Stimulated activated naive B cell treated with anti-CD40 and anti-IgM and Interleukin-4, amounts not matched to agents 10 μg/mL and 1 μg/mL and 100 μg/mL, for 72 hours (primary cell): Measurements from ENCODE around the gene SLC22A13.
A peak's percentile ranks its signal among the peaks of the same experiment; 100 is the strongest.
"Not testable (repeated sequence)": the region's sequence is repeated elsewhere in the genome, so short reads cannot be mapped to it uniquely, and the experiment has no call there.

Experiments
- ATAC-seq, 2 donors: fragments of 150-1000 bp; cut with Tn5 transposase; replicated peaks; 2 replicates each; pipeline ENCODE4 v1.10.0; 2021; ENCODE audit warnings: moderate library complexity in 1 of 2
- DNase-seq: peaks from one replicate; pipeline ENCODE4 v3.0.0; 2021
- H3K27ac Mint-ChIP-seq: one replicate; pipeline ENCODE4 v1.8.0; 2022; ENCODE audit warnings: mild to moderate bottlenecking, mixed read lengths
- H3K27me3 Mint-ChIP-seq, 2 donors: one replicate each; pipeline ENCODE4 v1.8.0; 2022; ENCODE audit warnings: mixed read lengths in 2 of 2
- H3K36me3 Mint-ChIP-seq, 2 donors: one replicate each; pipeline ENCODE4 v1.8.0; 2022; ENCODE audit warnings: mixed read lengths in 2 of 2, mild to moderate bottlenecking in 1 of 2
- H3K4me1 Mint-ChIP-seq, 2 donors: one replicate each; pipeline ENCODE4 v1.8.0; 2022; ENCODE audit warnings: mixed read lengths in 2 of 2, mild to moderate bottlenecking in 1 of 2
- H3K4me3 Mint-ChIP-seq, 2 donors: one replicate each; pipeline ENCODE4 v1.8.0; 2022; ENCODE audit warnings: mild to moderate bottlenecking in 2 of 2, mixed read lengths in 2 of 2, moderate library complexity in 1 of 2
- H3K9me3 Mint-ChIP-seq, 2 donors: one replicate each; pipeline ENCODE4 v1.8.0; 2022; ENCODE audit warnings: mixed read lengths in 2 of 2, mild to moderate bottlenecking in 1 of 2

SLC22A13 gene, protein sequence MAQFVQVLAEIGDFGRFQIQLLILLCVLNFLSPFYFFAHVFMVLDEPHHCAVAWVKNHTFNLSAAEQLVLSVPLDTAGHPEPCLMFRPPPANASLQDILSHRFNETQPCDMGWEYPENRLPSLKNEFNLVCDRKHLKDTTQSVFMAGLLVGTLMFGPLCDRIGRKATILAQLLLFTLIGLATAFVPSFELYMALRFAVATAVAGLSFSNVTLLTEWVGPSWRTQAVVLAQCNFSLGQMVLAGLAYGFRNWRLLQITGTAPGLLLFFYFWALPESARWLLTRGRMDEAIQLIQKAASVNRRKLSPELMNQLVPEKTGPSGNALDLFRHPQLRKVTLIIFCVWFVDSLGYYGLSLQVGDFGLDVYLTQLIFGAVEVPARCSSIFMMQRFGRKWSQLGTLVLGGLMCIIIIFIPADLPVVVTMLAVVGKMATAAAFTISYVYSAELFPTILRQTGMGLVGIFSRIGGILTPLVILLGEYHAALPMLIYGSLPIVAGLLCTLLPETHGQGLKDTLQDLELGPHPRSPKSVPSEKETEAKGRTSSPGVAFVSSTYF

DNA sequence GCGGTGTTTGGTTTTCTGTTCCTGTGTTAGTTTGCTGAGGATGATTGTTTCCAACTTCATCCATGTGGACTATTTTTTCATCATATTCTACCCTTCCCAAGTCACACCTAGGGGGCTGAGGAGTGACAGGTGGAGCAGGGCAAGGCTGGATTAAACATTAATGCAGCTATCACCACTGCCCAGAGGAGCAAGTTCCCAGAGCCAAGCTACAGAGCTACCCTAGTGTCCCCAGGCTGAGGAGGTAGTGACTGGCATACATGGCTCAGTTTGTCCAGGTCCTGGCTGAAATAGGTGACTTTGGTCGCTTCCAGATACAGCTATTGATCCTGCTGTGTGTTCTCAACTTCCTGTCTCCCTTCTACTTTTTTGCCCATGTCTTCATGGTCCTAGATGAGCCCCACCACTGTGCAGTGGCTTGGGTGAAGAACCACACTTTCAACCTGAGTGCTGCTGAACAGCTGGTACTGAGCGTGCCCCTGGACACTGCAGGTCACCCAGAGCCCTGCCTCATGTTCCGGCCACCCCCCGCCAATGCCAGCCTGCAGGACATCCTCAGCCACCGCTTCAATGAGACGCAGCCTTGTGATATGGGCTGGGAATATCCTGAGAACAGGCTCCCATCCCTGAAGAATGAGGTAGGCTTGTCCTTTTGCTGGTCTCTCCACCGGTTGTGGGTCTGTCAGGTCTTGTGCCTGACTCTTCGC is at the start of gene SLC22A13:
Gene SLC22A13 (plus strand): TSS at position 209 of the 704 bp plus-strand sequence. CDS start 49 bp downstream, at position 258.
- peaks cover 15 to 26% of the 10 kb centered on the region in 2 donors for H3K4me1 Mint-ChIP-seq
- DNase-seq, result no peak
- H3K4me3 Mint-ChIP-seq, result no peak within 1 kb of the TSS
- no peak for ATAC-seq
- H3K27ac Mint-ChIP-seq, result no peak within 1 kb of the TSS
- no peaks in the 10 kb centered on the region for H3K9me3 Mint-ChIP-seq
- H3K27me3 Mint-ChIP-seq, result no peaks in the 10 kb centered on the region
- peaks cover 6 to 9% of the 10 kb centered on the region in 2 donors for H3K36me3 Mint-ChIP-seq

DNA sequence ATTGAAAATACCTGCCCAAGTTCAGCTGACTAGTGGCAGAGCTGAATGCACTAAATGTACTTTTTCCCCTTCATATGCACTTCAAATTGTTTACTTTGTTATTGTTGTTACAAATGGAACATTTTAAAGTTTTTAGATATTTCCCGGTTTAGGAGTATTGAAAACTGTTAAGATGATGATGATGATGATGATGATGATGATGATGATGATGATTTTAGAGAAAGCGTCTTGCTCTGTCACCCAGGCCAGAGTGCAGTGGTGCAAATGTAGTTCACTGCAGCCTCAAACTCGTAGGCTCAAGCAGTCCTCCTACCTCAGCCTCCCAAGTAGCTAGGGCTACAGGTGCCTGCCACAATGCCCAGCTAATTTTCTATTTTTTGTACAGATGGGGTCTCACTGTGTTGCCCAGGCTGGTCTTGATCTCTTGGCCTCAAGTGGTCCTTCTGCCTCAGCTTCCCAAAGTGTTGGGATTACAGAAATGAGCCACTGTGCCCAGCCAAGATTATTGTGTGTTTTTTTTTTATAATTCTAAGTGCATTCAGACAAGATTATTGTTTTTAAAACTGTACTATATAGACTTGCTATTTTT is 45.9 kb upstream of the SLC22A13 start:
- Mint-ChIP-seq H3K9me3 (no peaks in the 10 kb centered on the region), H3K27ac (no peak overlapping the region), H3K27me3 (no peaks in the 10 kb centered on the region), H3K4me3 (no peak overlapping the region), H3K4me1 (peaks cover 12 to 18% of the 10 kb centered on the region in 2 donors), H3K36me3 (peaks cover 31 to 46% of the 10 kb centered on the region in 2 donors)
- DNase-seq (no peak), ATAC-seq (no peak)

DNA sequence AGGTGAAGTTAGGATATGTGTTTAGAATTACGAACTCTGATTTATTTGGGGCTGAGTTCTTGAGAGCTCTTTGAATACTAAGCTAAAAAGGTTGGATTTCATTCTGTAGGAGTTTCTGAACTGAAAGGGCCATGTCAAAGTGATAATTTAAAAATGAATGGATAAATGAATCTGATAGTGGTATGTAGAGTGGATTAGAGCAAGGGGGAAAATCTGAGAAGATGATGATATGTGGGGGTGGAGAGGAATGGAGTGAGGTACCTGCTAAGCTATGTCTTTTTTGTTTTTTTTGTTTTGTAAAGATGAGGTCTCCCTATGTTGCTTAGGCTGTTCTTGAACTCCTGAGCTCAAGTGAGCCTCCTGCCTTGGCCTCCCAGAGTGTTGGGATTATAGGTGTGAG is 44.6 kb upstream of the SLC22A13 start:
- Mint-ChIP-seq H3K4me1 (peaks cover 11 to 12% of the 10 kb centered on the region in 2 donors), H3K9me3 (no peaks in the 10 kb centered on the region), H3K27ac (no peak overlapping the region), H3K36me3 (peaks cover 31 to 51% of the 10 kb centered on the region in 2 donors), H3K4me3 (no peak overlapping the region), H3K27me3 (no peaks in the 10 kb centered on the region)
- no peak for ATAC-seq
- DNase-seq, result no peak

DNA sequence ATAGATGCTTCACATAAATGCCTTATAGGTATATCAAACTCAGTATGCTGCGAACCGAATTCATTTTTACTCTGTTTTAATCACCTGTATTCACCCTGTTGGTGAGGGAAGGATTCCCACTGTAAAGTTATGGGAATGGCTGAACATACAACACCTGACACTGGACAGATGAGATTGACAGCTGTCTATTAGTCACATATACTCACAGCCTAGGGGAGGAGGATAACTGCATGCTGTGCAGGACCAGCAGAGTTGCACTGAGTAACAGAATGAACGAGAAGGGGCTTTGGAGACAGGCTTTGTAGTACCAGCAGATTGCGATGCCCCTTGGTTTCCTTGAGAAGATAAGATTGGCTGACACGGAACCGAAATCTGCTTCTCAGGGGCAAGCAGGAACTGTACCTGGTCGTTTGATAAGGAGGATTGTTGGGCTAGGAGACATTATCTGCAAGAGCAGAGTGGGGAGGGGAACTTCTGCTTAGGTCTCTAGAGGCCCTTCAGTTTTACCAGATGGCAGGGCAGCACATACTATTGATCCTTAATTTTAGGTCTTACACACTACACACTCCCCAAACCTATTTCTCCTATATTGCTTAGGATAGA is 43.5 kb upstream of the SLC22A13 start:
- no peak for ATAC-seq
- H3K27me3 Mint-ChIP-seq, result no peaks in the 10 kb centered on the region
- peaks cover 22 to 47% of the 10 kb centered on the region in 2 donors for H3K36me3 Mint-ChIP-seq
- peaks cover under 1 to 6% of the 10 kb centered on the region in 2 donors for H3K4me1 Mint-ChIP-seq
- H3K9me3 Mint-ChIP-seq, result no peaks in the 10 kb centered on the region
- DNase-seq, result no peak
- H3K4me3 Mint-ChIP-seq, result no peak overlapping the region
- H3K27ac Mint-ChIP-seq, result no peak overlapping the region

DNA sequence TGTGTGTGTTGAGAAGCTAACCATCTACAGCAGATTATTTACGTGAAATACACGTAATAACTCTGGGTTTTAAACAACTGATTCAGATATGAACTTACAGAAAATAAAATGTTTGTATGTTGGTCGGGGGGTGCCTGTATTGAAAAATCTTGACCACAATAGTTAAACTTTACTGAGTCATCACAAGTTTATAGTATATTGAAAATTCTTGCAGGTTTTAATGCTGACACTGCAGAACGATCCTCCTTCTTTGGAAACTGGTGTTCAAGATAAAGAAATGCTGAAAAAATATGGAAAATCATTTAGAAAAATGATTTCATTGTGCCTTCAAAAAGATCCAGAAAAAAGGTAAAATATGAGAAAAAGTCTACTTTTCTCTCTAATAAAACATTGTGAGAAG is 41.3 kb upstream of the SLC22A13 start:
- Mint-ChIP-seq H3K9me3 (no peaks in the 10 kb centered on the region), H3K4me3 (no peak overlapping the region), H3K36me3 (peaks cover 22 to 44% of the 10 kb centered on the region in 2 donors), H3K27me3 (no peaks in the 10 kb centered on the region), H3K4me1 (peaks cover 0 to 3% of the 10 kb centered on the region in 2 donors), H3K27ac (no peak overlapping the region)
- no peak for DNase-seq
- no peak for ATAC-seq

DNA sequence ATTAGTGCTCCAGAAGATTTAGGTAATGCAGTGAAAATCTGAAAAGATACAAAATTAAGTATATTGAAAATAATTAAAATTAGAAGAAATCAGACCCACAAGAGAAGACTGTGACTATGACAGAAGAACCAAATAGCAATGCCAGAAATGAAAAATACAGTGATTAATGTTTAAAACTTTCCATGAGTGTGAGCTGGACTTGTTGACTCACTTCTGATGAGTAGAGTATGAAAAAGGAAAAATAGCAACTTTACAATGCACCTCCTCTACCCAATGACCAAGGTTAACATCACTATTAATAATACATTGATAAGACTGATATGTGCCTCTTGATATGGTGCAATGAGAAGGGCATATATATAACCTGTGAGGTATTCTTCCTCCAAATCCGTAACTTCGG is 39.3 kb upstream of the SLC22A13 start:
- no peak overlapping the region for H3K27ac Mint-ChIP-seq
- DNase-seq (no peak), ATAC-seq (no peak)
- H3K36me3 Mint-ChIP-seq, result peaks cover 24 to 42% of the 10 kb centered on the region in 2 donors
- H3K9me3 Mint-ChIP-seq, result no peaks in the 10 kb centered on the region
- H3K4me1 Mint-ChIP-seq, result peaks cover 0 to 3% of the 10 kb centered on the region in 2 donors
- no peaks in the 10 kb centered on the region for H3K27me3 Mint-ChIP-seq
- no peak overlapping the region for H3K4me3 Mint-ChIP-seq

DNA sequence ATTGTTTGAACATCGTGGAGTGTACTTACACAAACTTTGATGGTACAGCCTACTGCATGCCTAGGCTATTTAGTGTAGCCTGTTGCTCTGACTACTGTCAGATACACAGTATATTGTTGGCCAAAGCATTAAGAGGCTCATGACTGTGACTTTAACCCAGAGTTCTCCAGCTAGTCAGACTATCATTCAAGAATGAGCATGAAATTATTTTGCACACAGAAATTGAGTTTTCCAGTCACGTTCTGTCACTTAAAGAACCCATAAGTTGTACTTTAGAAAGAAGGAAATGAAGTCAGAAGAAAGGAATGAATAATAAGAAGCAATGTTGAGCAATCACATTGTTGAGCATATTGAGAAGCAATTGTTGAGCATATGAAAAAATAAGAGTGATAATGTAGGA is 37.6 kb upstream of the SLC22A13 start:
- H3K4me3 Mint-ChIP-seq, result no peak overlapping the region
- H3K36me3 Mint-ChIP-seq, result peaks cover 28 to 53% of the 10 kb centered on the region in 2 donors
- H3K9me3 Mint-ChIP-seq, result no peaks in the 10 kb centered on the region
- no peaks in the 10 kb centered on the region for H3K27me3 Mint-ChIP-seq
- peaks cover 0 to 8% of the 10 kb centered on the region in 2 donors for H3K4me1 Mint-ChIP-seq
- no peak overlapping the region for H3K27ac Mint-ChIP-seq
- ATAC-seq, result no peak
- DNase-seq, result no peak

DNA sequence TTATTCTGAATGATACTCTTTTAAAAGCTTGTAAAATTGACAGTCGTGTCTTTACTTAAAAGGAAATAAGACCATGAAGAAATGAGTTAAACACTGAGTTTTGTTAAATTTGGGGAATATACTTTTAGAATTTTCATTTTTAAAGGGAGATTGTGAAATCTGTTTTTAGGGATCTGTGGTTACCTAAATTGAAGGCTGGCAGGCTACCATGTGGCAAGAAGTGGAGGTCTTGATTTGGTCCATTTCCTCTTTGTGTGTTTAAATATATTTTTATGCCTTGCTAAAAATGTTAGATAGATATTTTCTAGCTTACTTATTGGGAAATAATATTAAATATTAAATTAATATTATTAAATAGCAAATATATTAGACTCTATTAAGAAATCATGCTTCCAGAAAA is 36.6 kb upstream of the SLC22A13 start:
- H3K27me3 Mint-ChIP-seq, result no peaks in the 10 kb centered on the region
- no peak for DNase-seq
- no peak overlapping the region for H3K4me3 Mint-ChIP-seq
- no peak overlapping the region for H3K27ac Mint-ChIP-seq
- ATAC-seq, result no peak
- H3K9me3 Mint-ChIP-seq, result no peaks in the 10 kb centered on the region
- H3K4me1 Mint-ChIP-seq, result peaks cover 0 to 12% of the 10 kb centered on the region in 2 donors
- H3K36me3 Mint-ChIP-seq, result peaks cover 35 to 61% of the 10 kb centered on the region in 2 donors

DNA sequence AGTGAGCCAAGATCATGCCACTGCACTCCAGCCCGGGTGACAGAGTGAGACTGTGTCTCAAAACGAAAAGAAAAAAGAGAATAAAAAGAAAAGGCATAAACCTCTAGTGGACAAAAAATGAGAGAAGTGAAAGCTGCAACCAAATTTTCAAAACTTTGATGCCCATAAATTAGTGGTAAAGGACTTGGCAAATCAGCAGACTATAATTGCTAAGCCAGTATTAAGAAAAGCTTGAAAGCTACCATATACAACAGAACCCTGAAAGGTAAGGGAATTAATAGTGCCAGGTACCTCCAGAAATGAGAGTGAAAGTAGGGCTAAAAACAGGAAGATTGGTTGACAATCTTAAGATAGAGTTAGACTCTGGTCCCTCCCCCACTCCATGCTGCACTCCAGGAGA is 32.9 kb upstream of the SLC22A13 start:
- Mint-ChIP-seq H3K4me1 (peaks cover 8 to 23% of the 10 kb centered on the region in 2 donors), H3K27me3 (no peaks in the 10 kb centered on the region), H3K27ac (no peak overlapping the region), H3K36me3 (peaks cover 57 to 74% of the 10 kb centered on the region in 2 donors), H3K4me3 (no peak overlapping the region), H3K9me3 (peaks cover 9 to 10% of the 10 kb centered on the region in 2 donors)
- peak; percentile 18 to 46 for ATAC-seq
- DNase-seq, result no peak

DNA sequence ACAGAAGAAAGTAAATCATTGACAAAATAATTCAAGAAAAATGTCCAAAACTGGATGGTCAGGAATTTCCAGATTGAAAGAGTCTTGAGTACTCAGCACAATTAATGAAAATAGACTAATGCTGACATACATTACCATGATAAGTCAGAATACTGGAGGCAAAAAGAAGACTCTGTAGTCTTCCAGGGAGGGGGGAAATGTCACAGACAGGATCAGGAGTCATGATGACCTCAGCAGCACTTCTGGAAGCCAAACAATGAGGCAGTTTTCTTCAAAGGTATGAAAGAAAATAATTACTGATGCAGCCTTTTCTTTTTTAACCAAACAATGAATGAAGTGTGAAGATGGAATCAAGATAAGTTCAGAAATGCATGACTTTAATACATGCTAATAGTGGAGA is 30.1 kb upstream of the SLC22A13 start:
- Mint-ChIP-seq H3K27ac (peak overlapping the region; percentile 33), H3K4me3 (no peak overlapping the region), H3K4me1 (peaks cover 8 to 23% of the 10 kb centered on the region in 2 donors), H3K36me3 (peaks cover 72 to 94% of the 10 kb centered on the region in 2 donors), H3K27me3 (no peaks in the 10 kb centered on the region), H3K9me3 (peaks cover 16 to 21% of the 10 kb centered on the region in 2 donors)
- no peak for DNase-seq
- ATAC-seq, result no peak

DNA sequence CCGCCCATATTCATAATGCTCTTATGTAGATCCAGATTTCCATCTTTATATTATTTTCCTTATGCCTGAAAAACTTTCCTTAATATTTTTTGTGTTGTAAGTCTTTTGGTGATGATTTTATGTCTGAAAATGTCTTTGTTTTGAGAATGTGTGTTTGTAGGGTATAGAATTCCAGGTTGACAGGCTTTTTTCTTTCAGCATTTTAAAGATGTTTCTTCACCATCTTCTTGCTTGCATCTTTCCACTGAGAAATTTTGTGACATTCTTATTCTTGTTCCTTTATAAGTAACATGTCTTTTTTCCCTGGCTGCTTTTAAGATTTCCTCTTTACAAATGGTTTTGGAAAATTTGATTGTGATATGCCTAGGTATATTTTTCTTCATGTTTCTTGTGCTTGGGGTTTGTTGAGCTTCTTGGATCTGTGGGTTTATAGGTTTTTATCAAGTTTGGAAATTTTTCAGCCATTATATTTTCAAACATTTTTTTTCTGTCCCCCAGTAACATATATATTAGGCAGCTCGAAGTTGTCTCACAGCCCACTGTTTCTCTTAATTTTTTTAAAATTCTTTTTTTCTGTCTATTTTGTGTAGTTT is 27.1 kb upstream of the SLC22A13 start:
- H3K4me1 Mint-ChIP-seq, result peaks cover 8 to 11% of the 10 kb centered on the region in 2 donors
- H3K36me3 Mint-ChIP-seq, result peaks cover 58 to 83% of the 10 kb centered on the region in 2 donors
- no peaks in the 10 kb centered on the region for H3K27me3 Mint-ChIP-seq
- H3K9me3 Mint-ChIP-seq, result peaks cover 16 to 21% of the 10 kb centered on the region in 2 donors
- ATAC-seq, result no peak
- no peak overlapping the region for H3K4me3 Mint-ChIP-seq
- no peak overlapping the region for H3K27ac Mint-ChIP-seq
- DNase-seq, result no peak

DNA sequence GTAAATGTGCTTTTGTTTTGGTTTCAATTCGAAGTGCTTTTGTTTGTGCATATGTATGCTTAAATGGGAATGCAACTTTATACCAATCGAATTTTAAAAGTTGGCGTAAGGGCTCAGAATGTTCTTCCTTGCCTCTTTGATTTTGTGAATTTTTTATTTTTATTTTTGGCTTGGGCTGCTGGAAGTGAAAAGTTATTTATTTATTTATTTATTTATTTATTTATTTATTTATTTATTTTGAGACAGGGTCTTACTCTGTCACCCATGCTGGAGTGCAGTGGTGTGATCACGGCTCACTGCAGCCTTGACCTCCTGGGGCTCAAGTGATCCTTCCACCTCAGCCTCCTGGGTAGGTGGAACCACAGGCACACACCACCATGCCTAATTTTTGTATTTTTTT is 22.8 kb upstream of the SLC22A13 start:
- Mint-ChIP-seq H3K9me3 (peaks cover 5 to 12% of the 10 kb centered on the region in 2 donors), H3K36me3 (peaks cover 30 to 62% of the 10 kb centered on the region in 2 donors)
- not testable (repeated sequence) for H3K27ac Mint-ChIP-seq, DNase-seq, ATAC-seq, H3K27me3 Mint-ChIP-seq, H3K4me3 Mint-ChIP-seq, H3K4me1 Mint-ChIP-seq

DNA sequence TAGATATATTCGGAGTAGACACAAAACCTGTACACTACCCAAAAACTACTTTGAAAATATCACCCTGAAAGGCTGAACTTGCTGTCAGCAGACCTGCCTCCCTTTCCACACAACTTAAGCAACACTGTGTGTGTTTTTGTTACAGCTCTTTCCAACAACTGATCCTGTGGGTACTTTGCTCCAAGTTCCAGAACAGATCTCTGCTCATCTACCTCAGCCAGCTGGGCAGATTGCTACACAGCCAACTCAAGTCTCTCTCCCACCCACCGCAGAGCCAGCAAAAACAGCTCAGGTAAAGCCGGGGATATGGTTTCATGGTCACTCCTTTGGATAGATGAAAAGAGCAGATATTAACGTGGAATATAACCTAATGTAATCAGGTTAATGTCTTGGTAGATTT is 19.7 kb upstream of the SLC22A13 start:
- no peak for ATAC-seq
- peaks cover 19 to 44% of the 10 kb centered on the region in 2 donors for H3K36me3 Mint-ChIP-seq
- H3K27ac Mint-ChIP-seq, result no peak overlapping the region

More for the DNA sequence above, 19.7 kb upstream of the SLC22A13 start:
- H3K27me3 Mint-ChIP-seq, result no peaks in the 10 kb centered on the region
- H3K4me3 Mint-ChIP-seq, result no peak overlapping the region
- no peak for DNase-seq
- H3K9me3 Mint-ChIP-seq, result no peaks in the 10 kb centered on the region
- H3K4me1 Mint-ChIP-seq, result no peaks in the 10 kb centered on the region
